Mucosa of descending colon (tissue), 3 donors: ENCODE results near the gene CRIM1. TPM values are rescaled to one million over a fixed set of nuclear protein-coding genes. Genes with fewer than 3 reads are reported as not detected.

ENCODE experiments used
- ATAC-seq: fragments of 200-7000 bp; cut with Tn5 transposase; one replicate; pipeline ENCODE4 v1.9.1; 2020; ENCODE audit warnings: mild to moderate bottlenecking, moderate library complexity
- DNase-seq, 3 donors: peaks; one replicate each; pipeline ENCODE4 v3.0.0-alpha.2; 2020
- H3K36me3 ChIP-seq: fragments of 200-600 bp; one replicate; pipeline ENCODE4 v1.8.0; 2021; ENCODE audit warnings: low read depth, mild to moderate bottlenecking
- H3K4me1 ChIP-seq: fragments of 200-600 bp; one replicate; pipeline ENCODE4 v1.8.0; 2021; ENCODE audit warnings: low read depth, mild to moderate bottlenecking
- H3K4me3 ChIP-seq: fragments of 200-600 bp; one replicate; pipeline ENCODE4 v1.8.0; 2021; ENCODE audit warnings: mild to moderate bottlenecking
- H3K9me3 ChIP-seq: fragments of 200-600 bp; one replicate; pipeline ENCODE4 v1.8.0; 2021; ENCODE audit warnings: mild to moderate bottlenecking
- intact Hi-C, 2 donors: fragments of 100-400 bp; cut with DNase I in 1 of 2; cut with micrococcal nuclease in 1 of 2; formaldehyde crosslinking; loops; one replicate each; pipeline versions ENCODE4 v1.11.0 to v1.11.1; 2022; cut with DNase I, micrococcal nuclease
- total RNA-seq, 3 donors: library from RNA; stranded (reverse); fragmentation: NEBNext Ultra II Directional in 2 of 3; extraction: Animal tissue kit (Norgen Biotek cat#: 25700) in 2 of 3; gene quantifications; one replicate each; pipeline versions ENCODE4 v1.2.1 to v1.2.4, GENCODE V29; 2021 to 2023
- TF ChIP-seq, protein P1 (sequence below): fragments of 200-600 bp; IDR thresholded peaks from one replicate; pipeline ENCODE4 v1.8.0; 2022; ENCODE audit warnings: antibody characterized with exemption, mild to moderate bottlenecking
- donor health status: DM: no; HTN: no; CAD: no; lungs with moderate emphysema.
- donor health status: DM: no; HTN: no; CAD: no.
- donor health status: DM: no; HTN: yes; CAD: no.

Gene CRIM1
- total RNA-seq, 3 donors from 2014 or later: 66.9 to 104 (median 85.8) TPM

DNA sequence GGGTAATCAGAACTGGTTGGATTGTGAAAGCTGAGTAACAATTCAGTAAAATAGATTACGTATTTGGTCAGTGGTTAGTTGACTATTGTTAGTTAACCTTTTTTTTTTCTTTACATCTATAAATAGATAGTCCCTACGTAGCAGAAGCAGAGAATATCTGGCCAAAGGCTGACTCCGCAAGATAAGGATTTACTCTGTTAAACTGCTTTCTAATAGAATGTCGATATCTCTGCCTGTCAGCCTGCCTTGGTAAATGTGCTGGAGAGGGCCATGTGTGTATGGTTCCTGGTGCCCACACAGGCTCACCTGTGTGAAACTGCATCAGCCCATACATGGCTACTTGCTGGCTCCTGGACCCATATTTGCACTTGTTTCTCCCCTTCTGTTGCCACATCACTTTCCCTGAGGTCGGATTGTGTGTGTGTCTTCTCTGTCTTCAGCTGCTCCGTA, 94.4 kb downstream of the CRIM1 start:
- intact Hi-C loops: no loop called here
- H3K9me3 ChIP-seq: no peaks in the 10 kb centered on the region
- no peak overlapping the region for H3K4me3 ChIP-seq
- no peaks in the 10 kb centered on the region for H3K36me3 ChIP-seq
- ATAC-seq: no peak
- DNase-seq: no peak
- TF ChIP-seq, protein P1, sequence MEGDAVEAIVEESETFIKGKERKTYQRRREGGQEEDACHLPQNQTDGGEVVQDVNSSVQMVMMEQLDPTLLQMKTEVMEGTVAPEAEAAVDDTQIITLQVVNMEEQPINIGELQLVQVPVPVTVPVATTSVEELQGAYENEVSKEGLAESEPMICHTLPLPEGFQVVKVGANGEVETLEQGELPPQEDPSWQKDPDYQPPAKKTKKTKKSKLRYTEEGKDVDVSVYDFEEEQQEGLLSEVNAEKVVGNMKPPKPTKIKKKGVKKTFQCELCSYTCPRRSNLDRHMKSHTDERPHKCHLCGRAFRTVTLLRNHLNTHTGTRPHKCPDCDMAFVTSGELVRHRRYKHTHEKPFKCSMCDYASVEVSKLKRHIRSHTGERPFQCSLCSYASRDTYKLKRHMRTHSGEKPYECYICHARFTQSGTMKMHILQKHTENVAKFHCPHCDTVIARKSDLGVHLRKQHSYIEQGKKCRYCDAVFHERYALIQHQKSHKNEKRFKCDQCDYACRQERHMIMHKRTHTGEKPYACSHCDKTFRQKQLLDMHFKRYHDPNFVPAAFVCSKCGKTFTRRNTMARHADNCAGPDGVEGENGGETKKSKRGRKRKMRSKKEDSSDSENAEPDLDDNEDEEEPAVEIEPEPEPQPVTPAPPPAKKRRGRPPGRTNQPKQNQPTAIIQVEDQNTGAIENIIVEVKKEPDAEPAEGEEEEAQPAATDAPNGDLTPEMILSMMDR: no peak
- H3K4me1 ChIP-seq: no peaks in the 10 kb centered on the region

DNA sequence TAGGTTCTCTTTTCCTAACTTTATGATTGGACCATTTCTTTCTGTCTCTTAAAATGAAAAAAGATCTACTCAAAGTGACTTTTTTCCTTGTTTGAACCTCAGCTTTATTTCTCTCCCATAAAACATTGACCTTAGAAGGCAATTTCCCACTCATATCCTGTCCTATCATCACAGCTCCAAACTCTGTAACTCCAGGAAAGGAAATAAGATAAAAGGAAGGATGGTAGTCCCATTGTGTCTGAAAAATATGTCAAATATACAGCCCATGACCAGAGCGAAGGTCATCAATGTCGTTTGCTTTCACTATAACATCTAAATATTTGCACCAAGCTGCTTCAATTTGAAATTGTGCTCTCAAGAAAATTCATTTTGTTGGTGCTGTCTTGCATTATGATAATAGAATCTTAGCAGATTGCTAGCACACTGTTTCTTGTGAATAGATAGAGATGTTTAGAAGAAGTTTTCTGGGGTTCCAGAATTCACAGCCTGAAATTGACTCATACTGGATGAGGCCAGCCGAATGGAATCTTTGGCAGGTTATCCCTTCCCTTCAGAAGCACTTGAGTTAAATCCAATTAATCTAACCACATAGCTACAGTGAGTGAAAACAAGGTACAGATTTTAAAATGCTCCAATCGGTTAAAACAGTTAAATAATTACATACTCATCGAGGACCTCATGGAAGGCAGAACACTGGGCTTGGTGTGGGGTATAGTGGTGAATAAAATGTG, 95.1 kb downstream of the CRIM1 start:
- Histone ChIP-seq H3K4me1 (no peaks in the 10 kb centered on the region), H3K36me3 (no peaks in the 10 kb centered on the region), H3K9me3 (no peaks in the 10 kb centered on the region), H3K4me3 (no peak overlapping the region)
- intact Hi-C loops: no loop called here
- ATAC-seq: no peak
- DNase-seq: no peak
- TF ChIP-seq, protein P1: no peak

DNA sequence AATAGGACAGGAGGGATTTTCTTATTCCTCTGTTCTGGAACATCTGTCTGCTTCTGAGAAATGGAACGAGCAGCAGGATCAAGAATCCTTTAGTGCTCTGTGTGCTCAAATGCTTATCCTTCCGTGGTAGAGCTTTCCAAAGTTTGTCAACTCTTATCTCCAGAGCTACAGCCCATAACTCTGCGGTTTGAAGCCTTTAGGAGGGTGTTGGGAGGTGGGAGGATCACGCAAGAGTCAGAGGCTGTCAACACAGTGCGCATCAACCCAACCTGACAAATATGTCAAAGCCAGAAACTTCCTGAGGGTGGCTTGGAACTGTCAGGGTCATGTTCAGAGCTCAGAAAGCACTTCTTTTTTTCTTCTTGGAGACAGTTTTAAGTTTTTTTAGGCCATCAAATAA, 95.9 kb downstream of the CRIM1 start:
- no peak overlapping the region for H3K4me3 ChIP-seq
- H3K36me3 ChIP-seq: no peaks in the 10 kb centered on the region
- ATAC-seq: no peak
- TF ChIP-seq, protein P1: no peak
- no peak for DNase-seq
- H3K4me1 ChIP-seq: peaks cover 3% of the 10 kb centered on the region
- intact Hi-C loops: no loop called here
- no peaks in the 10 kb centered on the region for H3K9me3 ChIP-seq

DNA sequence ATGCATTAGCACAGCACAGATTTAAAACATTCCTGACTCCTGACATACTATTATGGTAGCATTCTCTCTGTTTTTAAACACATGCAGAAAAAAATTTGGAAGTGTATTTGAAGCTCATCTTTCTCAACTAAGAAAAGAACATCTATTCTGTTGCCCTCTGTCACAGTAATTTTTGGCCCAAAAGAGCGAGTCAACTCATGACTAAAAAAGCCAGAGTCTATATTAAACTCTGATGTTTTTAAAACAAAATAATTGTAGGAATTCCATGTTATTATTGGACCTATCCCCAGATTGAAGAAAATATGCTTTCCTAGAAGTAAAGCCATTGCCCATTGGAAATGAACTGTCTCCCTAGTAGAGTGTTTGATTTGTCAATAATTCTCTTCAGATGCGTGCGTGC, 96.7 kb downstream of the CRIM1 start:
- no peak for ATAC-seq
- Histone ChIP-seq H3K4me1 (peaks cover 9% of the 10 kb centered on the region), H3K36me3 (no peaks in the 10 kb centered on the region), H3K9me3 (no peaks in the 10 kb centered on the region), H3K4me3 (no peak overlapping the region)
- no peak for DNase-seq
- TF ChIP-seq, protein P1: no peak
- intact Hi-C loops: no loop called here

DNA sequence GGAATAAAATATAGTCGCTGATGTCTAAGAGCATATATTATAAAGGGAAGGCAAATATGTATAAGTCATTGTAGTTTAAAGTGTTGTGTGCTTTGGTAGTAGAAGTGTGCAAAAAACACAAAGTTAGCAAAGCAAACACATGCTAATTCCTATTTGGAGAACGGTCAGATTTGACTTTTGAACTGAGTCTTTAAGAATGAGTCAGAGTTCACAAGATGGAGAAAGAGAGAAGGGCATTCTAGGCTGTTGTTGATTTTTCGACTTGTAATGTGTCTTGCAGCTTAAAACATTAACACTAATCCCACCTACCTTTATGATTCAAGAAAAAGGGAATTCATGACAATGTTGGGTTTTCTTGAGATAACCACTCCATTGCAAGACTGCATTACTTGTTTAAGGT, 98.1 kb downstream of the CRIM1 start:
- ATAC-seq (no peak), DNase-seq (no peak)
- H3K4me1 ChIP-seq: peaks cover 10% of the 10 kb centered on the region
- H3K4me3 ChIP-seq: no peak overlapping the region
- H3K36me3 ChIP-seq: no peaks in the 10 kb centered on the region
- intact Hi-C loops: no loop called here
- no peaks in the 10 kb centered on the region for H3K9me3 ChIP-seq
- TF ChIP-seq, protein P1: no peak

DNA sequence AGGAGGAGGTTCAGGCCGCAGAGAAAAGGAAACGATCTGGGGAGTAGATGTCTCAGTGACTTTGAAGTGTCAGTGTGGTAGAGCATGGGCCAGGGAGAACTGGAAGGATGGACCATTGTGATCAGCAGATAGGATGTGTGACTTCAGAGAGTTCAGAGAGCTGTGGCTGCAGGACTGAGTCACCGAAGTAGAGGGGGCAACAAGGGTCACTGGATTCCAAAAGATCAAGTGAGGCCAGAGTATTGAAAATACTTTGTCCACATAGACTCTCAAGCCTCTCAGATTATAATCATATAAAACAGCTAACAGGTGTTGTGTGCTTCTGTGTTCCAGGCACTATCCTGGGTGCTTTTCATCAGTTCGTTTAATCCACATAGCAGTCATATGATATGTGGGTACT, 99.4 kb downstream of the CRIM1 start:
- Histone ChIP-seq H3K4me3 (no peak overlapping the region), H3K4me1 (peaks cover 18% of the 10 kb centered on the region), H3K36me3 (no peaks in the 10 kb centered on the region), H3K9me3 (no peaks in the 10 kb centered on the region)
- DNase-seq (no peak), ATAC-seq (no peak)
- TF ChIP-seq, protein P1: no peak
- intact Hi-C loops: no loop called here
